Vagina (tissue), 2 donors: Measurements from ENCODE around the gene MTRF1.

Source experiments
- CTCF ChIP-seq, 3 experiments: fragments of 450-650 bp in 2 of 3; fragments of 200-600 bp in 1 of 3; sonication (generic) in 1 of 3; IDR thresholded peaks; one replicate each; pipeline ENCODE4 v1.5.1; 2017 to 2019; ENCODE audit warnings: antibody characterized with exemption in 3 of 3, mild to moderate bottlenecking in 2 of 3, moderate library complexity in 2 of 3
- POLR2A ChIP-seq, 2 donors: fragments of 450-650 bp; IDR thresholded peaks; one replicate each; pipeline ENCODE4 v1.6.1; 2017; ENCODE audit warnings: antibody characterized with exemption in 2 of 2, mild to moderate bottlenecking in 2 of 2, moderate library complexity in 2 of 2
- POLR2AphosphoS5 ChIP-seq, 2 donors: sonication (generic); formaldehyde crosslinking; IDR thresholded peaks; one replicate each; pipeline ENCODE4 v1.9.0; 2017; ENCODE audit warnings: antibody characterized with exemption in 2 of 2, mild to moderate bottlenecking in 2 of 2, low read depth in 1 of 2; ENCODE audit not compliant: insufficient read depth in 1 of 2

- TF ChIP-seq CTCF (IDR thresholded peaks at IDR 0.05) (no peak), POLR2A (IDR thresholded peaks at IDR 0.05) (no peak), POLR2AphosphoS5 (IDR thresholded peaks at IDR 0.05; ENCODE audit: insufficient read depth in 1 of 2, low read depth in 1 of 2) (no peak)
Observed at GRCh38 chr13:41211062-41211461, 52.3 kb downstream of the MTRF1 start.
